Measurements from ENCODE around the gene MYO10. TPM values are rescaled to one million over a fixed set of nuclear protein-coding genes. Genes with fewer than 3 reads are reported as not detected.

The MYO10 gene
- total and polyA plus RNA-seq, 2 experiments from 2014 or later: 33.7 to 52.4 TPM

- no peak overlapping the region for H3K4me3 ChIP-seq
These were observed 202.6 kb downstream of the MYO10 start for GRCh38 chr5:16733331-16734006.

DNA sequence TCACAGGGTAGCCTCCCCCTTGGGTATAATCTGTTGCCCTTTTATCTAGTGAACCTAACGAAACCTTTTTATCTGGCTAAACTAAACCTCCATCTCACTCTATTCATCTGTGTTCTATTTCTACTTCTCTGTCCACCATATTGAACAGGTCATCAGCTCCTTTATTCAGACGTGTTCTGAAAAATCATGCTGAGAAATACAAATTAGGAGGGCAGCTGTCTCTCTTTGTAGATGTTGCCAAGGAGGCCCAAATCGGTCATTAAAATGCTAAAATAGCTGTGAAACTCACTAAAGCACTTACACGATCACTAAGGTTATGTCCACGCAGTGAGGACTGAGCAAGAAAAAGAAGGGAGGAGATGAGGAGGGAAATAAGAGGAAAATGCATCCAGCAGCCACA lies 203.7 kb downstream of the MYO10 start:
- Histone ChIP-seq H3K9me2 (replicated peaks; ENCODE audit: insufficient read depth) (no peaks in the 10 kb centered on the region), H3K27ac (no peak overlapping the region), H3K4me3 (no peak overlapping the region), H3K27me3 (no peaks in the 10 kb centered on the region), H3K4me2 (no peak overlapping the region), H3K9me3 (ENCODE audit: low read depth) (no peaks in the 10 kb centered on the region), H3K4me1 (ENCODE audit: insufficient read depth) (peaks cover 26% of the 10 kb centered on the region), H4K20me1 (ENCODE audit: insufficient read depth, poor library complexity, severe bottlenecking) (no peaks in the 10 kb centered on the region), H2AFZ (no peak overlapping the region), H3K79me2 (peaks cover 67% of the 10 kb centered on the region), H3K36me3 (replicated peaks; ENCODE audit: insufficient read depth, low read depth) (no peaks in the 10 kb centered on the region)
- no peak for DNase-seq (ENCODE audit: low spot score)
- WGBS (ENCODE audit: low lambda C conversion rate, missing lambda C conversion rate): 93% methylated on average over 5 of the region's 5 CpGs
- TF ChIP-seq EZH2 (IDR thresholded peaks at IDR 0.05; ENCODE audit: borderline replicate concordance) (no peak), EZH2phosphoT487 (IDR thresholded peaks at IDR 0.05; ENCODE audit: low read depth, severe bottlenecking, unreplicated experiment) (no peak)
- TF ChIP-seq, protein P1, sequence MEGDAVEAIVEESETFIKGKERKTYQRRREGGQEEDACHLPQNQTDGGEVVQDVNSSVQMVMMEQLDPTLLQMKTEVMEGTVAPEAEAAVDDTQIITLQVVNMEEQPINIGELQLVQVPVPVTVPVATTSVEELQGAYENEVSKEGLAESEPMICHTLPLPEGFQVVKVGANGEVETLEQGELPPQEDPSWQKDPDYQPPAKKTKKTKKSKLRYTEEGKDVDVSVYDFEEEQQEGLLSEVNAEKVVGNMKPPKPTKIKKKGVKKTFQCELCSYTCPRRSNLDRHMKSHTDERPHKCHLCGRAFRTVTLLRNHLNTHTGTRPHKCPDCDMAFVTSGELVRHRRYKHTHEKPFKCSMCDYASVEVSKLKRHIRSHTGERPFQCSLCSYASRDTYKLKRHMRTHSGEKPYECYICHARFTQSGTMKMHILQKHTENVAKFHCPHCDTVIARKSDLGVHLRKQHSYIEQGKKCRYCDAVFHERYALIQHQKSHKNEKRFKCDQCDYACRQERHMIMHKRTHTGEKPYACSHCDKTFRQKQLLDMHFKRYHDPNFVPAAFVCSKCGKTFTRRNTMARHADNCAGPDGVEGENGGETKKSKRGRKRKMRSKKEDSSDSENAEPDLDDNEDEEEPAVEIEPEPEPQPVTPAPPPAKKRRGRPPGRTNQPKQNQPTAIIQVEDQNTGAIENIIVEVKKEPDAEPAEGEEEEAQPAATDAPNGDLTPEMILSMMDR (IDR thresholded peaks at IDR 0.05; ENCODE audit: poor library complexity): no peak

More at GRCh38 chr5:16733331-16734006, 202.6 kb downstream of the MYO10 start:
- no peaks in the 10 kb centered on the region for H3K9me3 ChIP-seq (ENCODE audit: low read depth)
- no peaks in the 10 kb centered on the region for H3K36me3 ChIP-seq (replicated peaks; ENCODE audit: insufficient read depth, low read depth)
- TF ChIP-seq EZH2 (IDR thresholded peaks at IDR 0.05; ENCODE audit: borderline replicate concordance) (no peak), EZH2phosphoT487 (IDR thresholded peaks at IDR 0.05; ENCODE audit: low read depth, severe bottlenecking, unreplicated experiment) (no peak)
- TF ChIP-seq, protein P1 (IDR thresholded peaks at IDR 0.05; ENCODE audit: poor library complexity): no peak
- no peak for DNase-seq (ENCODE audit: low spot score)
- H3K9me2 ChIP-seq (replicated peaks; ENCODE audit: insufficient read depth): no peaks in the 10 kb centered on the region
- H3K4me1 ChIP-seq (ENCODE audit: insufficient read depth): peaks cover 21% of the 10 kb centered on the region
- no peaks in the 10 kb centered on the region for H3K27me3 ChIP-seq
- 78% methylated on average over 12 of the region's 12 CpGs for WGBS (ENCODE audit: low lambda C conversion rate, missing lambda C conversion rate)
- H2AFZ ChIP-seq: no peak overlapping the region
- H3K4me2 ChIP-seq: no peak overlapping the region
- peak overlapping the region; percentile 96 for H3K27ac ChIP-seq
- peaks cover 58% of the 10 kb centered on the region for H3K79me2 ChIP-seq
- H4K20me1 ChIP-seq (ENCODE audit: insufficient read depth, poor library complexity, severe bottlenecking): no peaks in the 10 kb centered on the region

GRCh38 chr5:16727755-16728325 lies 208.2 kb downstream of the MYO10 start:
- 89% methylated on average over 11 of the region's 11 CpGs for WGBS (ENCODE audit: low lambda C conversion rate, missing lambda C conversion rate)
- no peaks in the 10 kb centered on the region for H3K9me3 ChIP-seq (ENCODE audit: low read depth)
- H3K9me2 ChIP-seq (replicated peaks; ENCODE audit: insufficient read depth): no peaks in the 10 kb centered on the region
- no peak for DNase-seq (ENCODE audit: low spot score)
- peaks cover 91% of the 10 kb centered on the region for H3K79me2 ChIP-seq
- H3K27me3 ChIP-seq: no peaks in the 10 kb centered on the region
- peak overlapping the region; percentile 18 for H3K27ac ChIP-seq
- H3K4me1 ChIP-seq (ENCODE audit: insufficient read depth): peaks cover 5% of the 10 kb centered on the region
- no peak overlapping the region for H3K4me3 ChIP-seq
- no peak overlapping the region for H2AFZ ChIP-seq
- H4K20me1 ChIP-seq (ENCODE audit: insufficient read depth, poor library complexity, severe bottlenecking): no peaks in the 10 kb centered on the region
- H3K4me2 ChIP-seq: no peak overlapping the region
- TF ChIP-seq, protein P1 (IDR thresholded peaks at IDR 0.05; ENCODE audit: poor library complexity): no peak
- TF ChIP-seq EZH2phosphoT487 (IDR thresholded peaks at IDR 0.05; ENCODE audit: low read depth, severe bottlenecking, unreplicated experiment) (no peak), EZH2 (IDR thresholded peaks at IDR 0.05; ENCODE audit: borderline replicate concordance) (no peak)
- no peaks in the 10 kb centered on the region for H3K36me3 ChIP-seq (replicated peaks; ENCODE audit: insufficient read depth, low read depth)
